GM12875 (cell line): ENCODE data around the gene SCN4A.

Source experiments
- H3K4me3 ChIP-seq: one replicate; pipeline ENCODE4 v1.5.1; 2011; ENCODE audit warnings: low read depth, low read length, control low read depth
- CTCF ChIP-seq: IDR thresholded peaks from 2 replicates; pipeline ENCODE4 v1.5.1; 2011; ENCODE audit warnings: low read depth, mild to moderate bottlenecking, control low read depth, inconsistent platforms, low read length, moderate library complexity, borderline replicate concordance; ENCODE audit not compliant: insufficient read depth

The SCN4A gene

DNA sequence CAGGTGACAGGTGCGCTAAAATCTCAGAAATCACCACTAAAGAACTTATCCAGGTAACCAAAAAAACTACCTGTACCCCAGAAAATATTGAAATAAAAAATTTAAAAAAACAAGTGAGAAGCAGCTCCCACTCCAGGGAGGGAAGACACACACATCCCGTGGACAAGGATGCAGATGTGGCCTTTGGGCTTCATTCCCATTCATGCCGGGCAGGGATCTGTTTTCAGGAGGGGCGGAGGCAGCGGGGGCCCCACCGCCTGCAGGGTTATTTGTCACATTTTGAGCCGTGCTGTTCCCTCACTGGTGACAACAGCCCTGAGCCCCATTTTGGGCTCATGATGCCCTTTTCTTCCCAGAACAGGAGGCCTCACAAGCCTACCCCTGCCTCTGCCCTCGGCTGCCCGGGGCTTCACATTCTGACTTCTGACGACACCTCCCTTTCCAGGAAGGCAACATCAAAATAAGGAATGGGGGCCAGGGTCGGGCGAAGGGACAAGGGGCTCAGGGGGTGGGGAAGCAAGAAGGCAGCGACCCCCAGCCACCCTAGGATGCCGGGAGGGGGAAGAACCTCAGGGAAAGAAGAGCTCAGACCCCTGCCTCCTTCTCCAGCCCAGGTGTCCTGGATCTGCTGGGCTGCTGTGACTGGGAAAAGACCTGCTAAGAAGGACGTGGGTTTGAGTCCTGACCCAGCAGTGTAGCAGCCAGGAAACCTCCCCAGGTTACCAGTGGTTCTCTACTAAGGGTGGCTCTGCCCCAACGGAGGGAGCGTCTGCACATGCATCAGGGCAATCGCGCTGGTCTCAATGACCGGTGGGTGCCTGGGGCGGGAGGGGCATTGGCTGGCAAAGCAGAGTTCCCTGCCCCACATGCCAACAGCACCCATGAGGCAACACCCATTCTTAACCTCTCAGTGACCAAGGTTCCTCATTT is 38.3 kb downstream of the SCN4A start:
- H3K4me3 ChIP-seq: no peak overlapping the region
- TF ChIP-seq CTCF: no peak

DNA sequence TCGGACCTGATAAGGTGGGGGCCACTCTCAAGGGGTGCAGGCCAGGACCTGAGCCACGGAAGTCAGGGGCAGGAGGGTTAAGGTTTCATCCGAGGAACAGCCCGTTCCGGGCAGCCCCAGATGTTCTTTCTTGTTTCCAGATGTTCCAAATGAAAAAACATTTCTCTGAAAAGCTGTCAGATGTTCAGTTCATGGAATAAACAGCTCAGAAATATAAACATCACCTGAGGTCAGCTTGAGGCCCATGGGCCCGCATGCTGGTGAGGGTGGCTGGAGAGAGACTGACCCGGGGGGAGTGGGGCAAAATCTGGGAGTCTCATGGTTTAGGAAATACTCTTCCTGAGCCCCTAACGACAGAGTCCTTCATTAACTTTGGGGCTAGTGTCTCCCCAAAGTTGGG is 39.1 kb downstream of the SCN4A start:
- no peak for TF ChIP-seq CTCF
- no peak overlapping the region for H3K4me3 ChIP-seq

- peak overlapping the region; percentile 79 for H3K4me3 ChIP-seq
- TF ChIP-seq CTCF: 0 out of 2 replicates have a peak, but pooled peaks have one; percentile 16
Observed at GRCh38 chr17:63932721-63933120, 40.0 kb downstream of the SCN4A start.

DNA sequence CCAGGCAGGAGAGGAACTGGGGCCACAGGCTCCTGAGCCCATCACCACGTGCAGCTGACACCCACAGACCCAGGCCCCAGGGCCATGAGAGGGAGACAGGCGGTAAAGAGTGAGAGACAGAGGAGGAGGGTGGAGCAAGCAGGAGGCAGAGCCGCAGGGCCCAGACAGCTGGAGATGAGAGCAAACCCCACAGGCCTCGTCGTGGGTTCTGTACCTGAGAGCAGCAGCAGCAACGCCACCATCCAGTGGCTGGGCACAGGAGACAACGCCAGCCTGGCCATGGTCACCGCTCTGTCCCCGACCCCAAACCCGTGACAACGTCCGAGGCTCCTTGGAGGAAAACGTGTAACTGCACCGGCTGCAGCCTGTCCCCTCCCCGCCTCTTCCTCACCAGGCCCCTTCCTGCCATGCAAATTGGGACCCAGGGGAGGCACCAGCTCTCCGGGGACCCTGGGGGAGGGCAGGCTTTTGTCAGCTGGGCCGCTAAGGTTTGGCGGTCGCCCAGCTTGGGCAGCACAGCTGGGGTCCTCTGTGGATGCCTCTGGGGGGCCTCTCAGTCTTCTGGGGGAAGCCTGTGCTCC is 40.6 kb downstream of the SCN4A start, which contains the start of gene CD79B:
CD79B (minus strand) TSS at position 351 of the 581 bp plus-strand sequence; CDS start at position 281, 70 bp downstream.
- H3K4me3 ChIP-seq: peak within 1 kb of the TSS; percentile 79
- no peak for TF ChIP-seq CTCF

DNA sequence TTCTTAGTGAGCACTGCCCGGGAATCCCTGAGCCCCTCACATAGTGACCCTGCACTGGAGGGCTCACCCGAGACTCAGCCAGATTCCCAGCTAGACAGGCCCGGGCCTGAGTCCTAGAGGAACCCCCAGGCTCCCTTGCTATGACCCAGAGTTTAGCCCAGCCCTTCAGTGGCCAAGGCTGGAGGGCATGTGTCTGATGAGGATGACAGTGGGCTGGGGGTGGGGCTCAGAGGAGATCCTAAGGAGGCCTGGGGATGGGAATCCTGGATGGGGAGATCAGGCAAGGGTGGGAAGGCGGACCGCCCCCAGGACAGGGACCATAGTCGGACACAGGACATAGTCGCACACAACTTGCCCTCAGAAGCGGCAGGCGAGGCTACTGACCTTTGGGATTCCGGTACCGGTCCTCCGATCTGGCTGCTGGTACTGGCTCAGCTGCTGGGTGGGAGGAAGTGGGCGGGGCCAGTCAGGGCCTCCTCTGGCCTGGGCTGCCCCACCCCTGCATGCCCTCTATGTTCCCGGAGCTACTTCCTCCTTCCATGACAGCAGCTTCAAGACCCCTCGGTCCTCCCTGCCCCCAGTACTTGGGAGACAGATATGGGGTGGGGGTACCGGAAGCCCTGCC is 41.7 kb downstream of the SCN4A start:
- TF ChIP-seq CTCF: no peak
- H3K4me3 ChIP-seq: peak overlapping the region; percentile 79

DNA sequence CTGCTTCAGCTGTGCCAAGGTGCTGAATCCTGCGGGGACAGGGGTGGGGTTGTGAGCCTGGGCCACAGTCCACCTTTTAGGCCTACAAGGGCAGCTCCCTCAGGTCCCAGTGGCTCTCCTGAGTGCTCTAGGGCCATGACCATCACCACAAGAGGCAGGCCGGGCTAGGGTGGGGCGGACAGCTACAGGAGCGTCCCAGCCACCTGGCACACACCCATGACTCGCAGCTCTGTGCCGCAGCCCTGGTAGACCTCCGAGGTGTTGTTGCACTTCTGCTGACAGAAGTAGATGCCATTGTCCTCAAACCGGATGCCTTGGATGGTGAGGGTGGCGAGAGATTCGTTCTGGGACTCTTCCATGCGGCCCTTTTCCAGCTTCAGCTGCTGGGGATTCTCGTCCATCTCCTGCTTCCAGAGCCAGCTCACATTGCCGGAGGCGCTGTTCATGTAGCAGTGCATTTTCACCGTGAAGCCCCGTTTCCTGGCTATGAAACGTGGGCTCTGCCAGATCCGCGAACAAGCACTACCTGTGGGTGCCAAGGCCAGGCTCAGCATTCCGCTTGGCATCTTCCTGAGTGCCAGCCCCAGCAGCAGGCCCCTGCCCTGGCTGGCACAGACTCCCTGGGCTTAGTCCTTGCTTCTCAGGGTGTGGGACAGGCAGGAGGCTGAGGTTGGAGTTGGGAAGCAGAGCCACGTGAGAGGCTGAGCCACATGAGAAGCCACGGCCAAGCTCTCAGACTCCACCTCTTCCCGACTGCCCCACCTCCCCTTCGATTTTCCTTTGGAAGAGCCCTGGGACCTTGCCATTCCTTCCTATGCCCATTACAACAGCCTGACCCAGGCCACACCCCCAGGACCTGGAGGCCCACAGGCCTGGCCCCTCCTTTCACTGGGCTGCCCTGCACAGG is 42.6 kb downstream of the SCN4A start:
- H3K4me3 ChIP-seq: peak overlapping the region; percentile 79
- TF ChIP-seq CTCF: no peak
